GM19099 (cell line): ENCODE measurements around the gene DIDO1.

Source experiments
- POLR2A ChIP-seq: IDR thresholded peaks from 3 replicates; pipeline ENCODE4 v1.6.1; 2011; ENCODE audit warnings: low read depth; ENCODE audit not compliant: insufficient read length; ENCODE audit errors: extremely low read depth

Gene DIDO1

DNA sequence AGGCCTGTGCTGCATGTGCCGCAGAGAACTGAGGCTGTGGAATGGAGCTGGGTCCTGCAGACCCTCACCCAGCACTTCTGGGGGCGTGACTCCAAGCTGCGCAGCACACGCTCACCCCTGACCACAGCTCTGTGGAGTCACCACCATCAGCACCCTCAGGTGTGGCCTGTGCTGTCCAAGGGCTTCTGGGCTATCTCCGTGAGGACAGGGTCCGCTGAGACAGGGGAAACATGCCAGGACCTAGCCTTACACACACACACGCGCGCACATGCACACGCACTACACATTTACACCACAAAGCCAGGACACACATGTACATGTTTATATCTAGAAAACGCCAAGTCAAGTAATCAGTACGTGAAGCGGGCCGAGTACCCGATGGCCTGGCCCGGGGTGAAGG lies 37.9 kb downstream of the DIDO1 start:
- TF ChIP-seq POLR2A, result no peak

DNA sequence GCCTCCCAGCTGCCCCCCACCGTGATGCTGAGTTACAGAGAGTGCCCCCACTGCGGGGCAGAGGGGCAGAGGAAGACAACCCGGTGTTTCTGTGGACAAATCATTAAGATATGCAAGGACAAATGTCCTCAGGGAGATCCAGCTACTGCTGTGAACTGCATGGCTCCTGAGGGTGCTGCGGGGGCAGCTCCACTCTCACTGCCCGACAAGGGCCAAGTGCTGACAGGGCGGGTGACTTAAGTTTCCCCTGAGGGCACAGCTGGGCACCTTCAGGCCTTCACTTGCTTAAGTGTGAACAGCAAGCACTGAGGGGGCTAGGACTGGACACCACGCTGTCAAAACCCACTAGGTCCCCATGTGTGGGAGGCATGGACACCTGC lies 38.5 kb downstream of the DIDO1 start:
- TF ChIP-seq POLR2A, result no peak

DNA sequence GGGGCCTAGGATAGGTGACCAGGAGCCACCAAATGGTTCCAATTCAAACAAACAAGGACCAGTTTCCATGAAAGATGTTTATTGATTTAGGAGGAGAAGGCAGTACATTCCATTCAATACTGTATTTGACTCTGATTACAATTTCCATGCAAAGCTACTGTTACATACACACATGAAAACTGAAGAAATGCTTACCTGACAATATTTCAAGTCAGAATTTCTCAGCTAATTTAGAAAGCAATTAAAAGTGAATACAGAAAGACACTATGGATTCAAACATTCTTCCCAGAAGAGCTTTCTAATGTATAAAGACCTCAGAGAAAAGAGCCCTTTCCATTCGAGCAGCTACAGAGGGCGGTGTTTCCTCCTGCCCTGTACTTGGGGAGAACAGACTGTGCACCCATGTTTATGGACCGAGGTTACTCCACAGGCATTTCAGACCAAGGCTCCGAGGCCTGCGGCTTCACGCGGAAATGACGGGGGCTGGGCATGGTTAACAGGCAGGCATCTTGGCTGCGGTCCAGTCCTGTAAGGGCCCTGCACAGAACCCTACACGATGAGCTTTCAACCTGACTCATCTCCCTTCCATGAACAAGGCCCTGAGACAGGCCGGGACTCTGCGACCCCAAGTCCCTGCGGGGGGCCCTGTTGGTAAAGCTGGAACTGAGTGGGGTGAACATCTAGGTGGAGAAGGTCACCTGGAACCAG lies 39.0 kb downstream of the DIDO1 start:
- TF ChIP-seq POLR2A, result no peak

DNA sequence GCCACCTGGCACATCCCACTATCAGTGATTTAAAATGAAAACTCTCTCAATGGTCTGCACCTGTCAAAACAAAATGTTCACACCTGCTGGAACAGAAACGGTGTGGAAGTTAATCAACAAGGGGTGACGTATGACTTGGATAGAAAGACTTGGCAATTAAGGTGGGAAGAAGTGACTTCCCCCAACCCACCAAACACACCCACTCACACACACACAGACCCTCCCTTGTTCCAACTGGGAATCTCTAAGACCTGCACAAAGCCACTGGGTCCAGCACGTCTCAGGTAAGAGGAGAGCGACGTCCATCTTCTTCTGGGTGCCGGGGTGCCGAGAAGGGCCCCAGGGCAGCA lies 39.6 kb downstream of the DIDO1 start:
- no peak for TF ChIP-seq POLR2A

DNA sequence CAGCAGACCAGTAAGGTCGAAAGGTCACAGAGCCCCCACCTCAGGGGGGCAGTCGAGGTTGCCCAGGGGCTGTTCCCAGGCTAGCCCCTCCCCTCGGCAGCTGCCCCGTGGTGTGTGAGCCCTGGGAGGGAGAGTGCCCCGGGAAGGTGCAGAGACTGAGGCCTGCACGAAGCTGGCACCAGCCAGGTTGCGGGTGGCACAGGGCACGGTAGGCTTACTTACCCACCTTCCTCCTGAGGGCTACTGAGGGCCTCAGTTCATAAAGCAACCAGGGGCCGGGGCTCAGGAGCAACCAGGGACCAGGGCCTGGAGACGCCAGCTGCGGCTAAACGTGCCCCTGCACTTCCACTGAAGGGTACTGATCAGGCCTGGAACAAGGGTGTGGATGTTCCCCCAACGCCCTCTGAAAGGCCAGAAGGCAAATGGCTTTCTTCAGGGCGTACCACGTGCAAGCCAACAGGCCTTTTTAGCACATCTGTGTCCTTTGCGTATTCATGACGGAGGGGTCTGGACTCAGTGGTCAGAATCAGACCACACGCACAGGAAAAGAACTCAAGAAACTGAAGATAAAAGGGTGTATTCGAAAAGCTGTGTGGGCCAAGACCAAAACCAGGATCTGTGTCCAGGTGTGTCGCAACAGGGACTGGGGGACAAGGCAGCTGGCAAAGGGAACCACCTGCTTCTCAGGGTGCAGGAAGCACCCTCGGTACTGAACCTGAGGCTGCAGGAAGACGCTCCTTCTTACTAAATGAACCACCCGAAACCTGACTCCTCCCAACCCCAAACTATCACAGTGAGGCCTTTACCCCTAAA lies 40.2 kb downstream of the DIDO1 start:
- TF ChIP-seq POLR2A, result no peak

- TF ChIP-seq POLR2A, result no peak
Measured at GRCh38 chr20:62885046-62885895, 41.0 kb downstream of the DIDO1 start.

DNA sequence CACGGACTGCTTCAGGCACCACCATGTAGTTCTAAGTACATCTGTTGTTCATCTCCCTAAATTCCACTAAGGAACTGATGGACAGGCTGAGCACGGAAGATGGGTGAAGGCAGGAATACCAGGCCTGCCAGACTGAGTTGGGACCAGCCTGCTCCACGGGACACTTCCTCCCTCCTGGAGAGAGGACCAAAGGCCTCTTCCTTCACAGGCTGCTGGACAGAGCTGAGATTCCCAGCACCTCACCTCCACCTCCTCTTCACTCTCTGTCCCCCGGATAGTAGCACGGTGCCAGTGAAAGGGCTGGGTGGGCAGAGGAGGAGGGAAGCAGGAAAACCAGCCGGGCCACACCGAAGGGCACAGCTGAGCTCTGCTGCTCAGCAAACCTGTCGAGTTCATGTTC lies 41.7 kb downstream of the DIDO1 start:
- no peak for TF ChIP-seq POLR2A

DNA sequence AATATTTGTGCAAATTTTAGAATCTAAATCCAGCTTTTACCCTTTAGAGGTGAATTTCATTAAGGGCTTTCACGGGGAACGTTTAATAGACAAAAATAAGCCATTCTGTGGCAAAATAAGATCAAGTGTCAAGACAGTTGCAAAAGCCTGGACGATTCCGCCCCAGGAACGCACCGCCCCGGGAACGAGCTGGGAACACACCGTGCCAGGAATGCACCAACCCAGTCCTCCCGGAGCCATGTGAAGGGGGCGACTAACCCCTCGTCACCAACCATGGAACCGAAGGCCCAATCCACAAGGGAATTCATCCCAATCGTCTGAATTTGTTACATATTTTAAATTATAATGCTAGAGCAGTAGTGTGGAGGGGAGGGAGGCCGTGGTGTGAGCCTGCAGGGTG lies 43.9 kb downstream of the DIDO1 start:
- no peak for TF ChIP-seq POLR2A

DNA sequence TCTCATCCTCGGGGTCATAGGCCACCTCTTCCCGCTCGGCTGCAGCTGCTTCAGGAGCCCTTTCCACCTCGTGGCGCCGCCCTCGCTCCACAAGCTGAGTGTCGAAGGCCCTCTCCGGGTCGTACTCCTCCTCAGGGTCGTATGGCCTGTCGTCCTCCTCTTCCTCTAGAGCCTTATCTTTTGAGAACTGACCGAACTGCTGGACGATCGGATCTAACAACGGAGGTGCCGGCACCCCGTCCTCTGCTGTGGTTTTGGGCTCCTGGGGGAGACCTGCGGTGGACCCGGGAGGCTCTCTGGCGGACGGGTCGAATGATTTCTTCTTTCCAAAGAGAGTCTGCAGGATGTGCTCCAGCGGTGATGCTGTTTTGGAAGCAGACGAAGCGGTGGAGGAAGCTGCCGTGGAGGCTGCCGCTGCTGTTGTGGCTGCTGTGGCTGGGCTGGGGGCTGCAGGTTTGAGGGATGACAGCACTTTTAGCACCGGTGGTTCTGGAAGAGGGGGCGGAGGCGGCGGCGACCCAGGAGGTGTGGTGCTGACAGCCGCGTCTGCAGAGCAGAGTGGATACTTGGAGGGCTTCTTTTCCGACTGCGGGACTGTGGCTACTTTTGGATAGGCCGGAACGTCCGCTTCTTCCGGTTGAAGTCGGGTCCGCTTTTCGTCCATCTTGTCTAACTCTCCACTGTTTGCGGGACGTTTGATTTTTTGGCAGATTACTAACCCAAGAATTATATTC lies 44.5 kb downstream of the DIDO1 start:
- no peak for TF ChIP-seq POLR2A

DNA sequence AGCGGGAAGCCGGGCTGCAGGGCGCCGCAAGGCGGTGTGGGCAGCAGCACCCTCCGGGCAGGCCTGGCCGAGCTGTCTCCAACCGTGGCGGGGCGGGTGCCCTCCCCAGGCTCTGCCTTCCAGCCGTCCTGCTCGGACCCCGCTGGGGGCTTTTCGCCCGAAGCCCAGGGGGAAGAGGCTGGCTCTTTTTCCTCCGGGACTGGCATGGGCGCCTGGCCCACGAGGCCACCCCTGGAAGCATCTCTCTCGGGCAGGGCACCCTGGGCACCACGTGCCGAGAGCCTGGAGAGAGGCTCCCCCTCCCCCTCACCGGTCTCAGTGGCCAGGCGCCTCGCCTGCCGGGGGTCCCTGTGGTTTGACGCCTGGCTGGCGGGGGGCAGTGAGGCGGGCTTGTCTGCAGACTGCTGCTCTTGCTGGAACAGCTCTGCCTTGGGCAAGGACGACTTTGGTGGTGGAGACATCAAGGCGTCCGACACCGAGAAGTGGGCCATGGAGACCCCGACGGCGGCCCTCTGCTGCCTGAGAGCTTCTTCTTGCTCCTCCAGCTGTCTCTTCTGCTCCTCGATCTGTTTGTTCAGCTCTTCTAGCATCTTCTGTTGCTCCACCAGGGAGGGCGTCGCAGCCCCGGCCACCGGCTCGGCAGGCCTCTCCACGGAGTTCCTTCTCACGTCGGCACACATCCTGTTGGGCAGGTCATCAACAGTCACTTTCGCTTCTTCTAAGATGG lies 45.2 kb downstream of the DIDO1 start:
- TF ChIP-seq POLR2A, result no peak

DNA sequence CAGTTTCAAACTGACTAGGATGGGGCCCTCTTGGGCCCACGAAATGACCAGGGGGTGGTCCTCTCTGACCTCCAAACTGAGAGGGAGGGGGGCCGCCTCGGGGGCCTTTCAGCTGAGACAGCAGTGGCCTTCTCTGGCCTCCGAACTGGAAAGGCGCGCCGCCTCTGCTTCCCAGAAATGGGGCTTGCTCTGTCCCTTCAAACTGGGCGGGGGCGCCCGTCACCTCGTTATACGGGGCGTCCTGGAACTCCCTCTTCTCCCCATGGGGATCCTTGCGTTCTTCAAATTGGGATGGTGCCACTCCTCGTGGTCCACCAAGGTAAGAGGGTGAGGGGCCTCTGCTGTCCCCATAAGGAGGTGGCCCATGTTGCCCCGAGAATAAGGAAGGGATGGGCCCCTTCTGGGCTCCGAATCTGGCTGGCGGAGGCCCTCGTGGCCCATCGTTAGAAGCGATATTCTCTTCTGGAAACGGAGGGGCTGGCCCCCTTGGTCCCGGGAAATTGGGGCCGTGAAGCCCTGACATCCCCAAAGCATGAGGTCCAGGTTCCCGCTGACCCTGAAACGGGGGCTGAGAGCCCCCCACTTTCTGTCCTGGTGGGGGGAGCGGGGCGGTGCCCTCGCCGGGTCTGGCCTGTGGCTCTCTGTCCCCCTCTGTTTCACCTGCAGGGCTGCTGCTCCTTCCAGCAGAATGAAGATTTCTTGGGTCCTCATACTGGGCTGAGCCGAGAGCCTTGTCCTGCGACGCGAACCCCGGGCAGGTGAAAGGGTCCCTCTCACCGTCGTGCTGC lies 46.0 kb downstream of the DIDO1 start:
- no peak for TF ChIP-seq POLR2A

GRCh38 chr20:62879275-62880146 lies 46.8 kb downstream of the DIDO1 start:
- TF ChIP-seq POLR2A, result no peak
